ENCODE results near the gene PKD1.
"Not testable (repeated sequence)": the region's sequence is repeated elsewhere in the genome, so short reads cannot be mapped to it uniquely, and the experiment has no call there.

GRCh38 chr16:2117341-2117740 lies 18.4 kb downstream of the PKD1 start:
- not testable (repeated sequence) for TF ChIP-seq POLR2A (IDR thresholded peaks at IDR 0.05; ENCODE audit: low read length); GATA1 (IDR thresholded peaks at IDR 0.05; ENCODE audit: low read depth, low read length)
